Activated B cell treated with CpG ODN at 0.5 μM for 24 hours (primary cell): ENCODE data around the gene PAGR1. TPM values are rescaled to one million over a fixed set of nuclear protein-coding genes. Genes with fewer than 3 reads are reported as not detected.

ENCODE experiments used
- ATAC-seq: fragments of 200-7000 bp; cut with Tn5 transposase; one replicate; pipeline ENCODE4 v1.10.0; 2021; ENCODE audit warnings: low read depth, mild to moderate bottlenecking, moderate library complexity
- CTCF ChIA-PET: fragments of 350-600 bp; sonication (Branson Sonifier 250); formaldehyde crosslinking; loops from one replicate; lab custom pipeline; 2021; ENCODE audit warnings: antibody characterized with exemption; lab: Charles Lee
- POLR2A ChIA-PET: fragments of 350-600 bp; sonication (Branson Sonifier 250); formaldehyde crosslinking; loops from one replicate; lab custom pipeline; 2021; ENCODE audit warnings: antibody characterized with exemption; lab: Charles Lee
- DNase-seq: peaks from one replicate; pipeline ENCODE4 v3.0.0; 2022
- H3K27ac Mint-ChIP-seq: one replicate; pipeline ENCODE4 v1.8.0; 2020; ENCODE audit warnings: mixed read lengths
- H3K27me3 Mint-ChIP-seq: one replicate; pipeline ENCODE4 v1.8.0; 2021; ENCODE audit warnings: mixed read lengths
- H3K36me3 Mint-ChIP-seq: one replicate; pipeline ENCODE4 v1.8.0; 2021; ENCODE audit warnings: low read depth, mixed read lengths
- H3K4me1 Mint-ChIP-seq: one replicate; pipeline ENCODE4 v1.8.0; 2021; ENCODE audit warnings: mixed read lengths
- H3K4me3 Mint-ChIP-seq: one replicate; pipeline ENCODE4 v1.8.0; 2020; ENCODE audit warnings: mild to moderate bottlenecking, mixed read lengths
- H3K9me3 Mint-ChIP-seq: one replicate; pipeline ENCODE4 v1.8.0; 2020; ENCODE audit warnings: mixed read lengths
- intact Hi-C: fragments of 100-400 bp; cut with micrococcal nuclease; formaldehyde crosslinking; loops from one replicate; pipeline ENCODE4 v1.15.1; 2024
- total RNA-seq: library from RNA; stranded (reverse); gene quantifications from 2 replicates; pipeline ENCODE4 v1.2.3, GENCODE V29; 2022
- TF ChIP-seq, protein P1 (sequence below): fragments of 200-600 bp; IDR thresholded peaks from one replicate; pipeline ENCODE4 v1.8.0; 2022; ENCODE audit warnings: antibody characterized with exemption, mild to moderate bottlenecking

Gene PAGR1
- total RNA-seq, 1 donor from 2014 or later: 18.6 TPM

DNA sequence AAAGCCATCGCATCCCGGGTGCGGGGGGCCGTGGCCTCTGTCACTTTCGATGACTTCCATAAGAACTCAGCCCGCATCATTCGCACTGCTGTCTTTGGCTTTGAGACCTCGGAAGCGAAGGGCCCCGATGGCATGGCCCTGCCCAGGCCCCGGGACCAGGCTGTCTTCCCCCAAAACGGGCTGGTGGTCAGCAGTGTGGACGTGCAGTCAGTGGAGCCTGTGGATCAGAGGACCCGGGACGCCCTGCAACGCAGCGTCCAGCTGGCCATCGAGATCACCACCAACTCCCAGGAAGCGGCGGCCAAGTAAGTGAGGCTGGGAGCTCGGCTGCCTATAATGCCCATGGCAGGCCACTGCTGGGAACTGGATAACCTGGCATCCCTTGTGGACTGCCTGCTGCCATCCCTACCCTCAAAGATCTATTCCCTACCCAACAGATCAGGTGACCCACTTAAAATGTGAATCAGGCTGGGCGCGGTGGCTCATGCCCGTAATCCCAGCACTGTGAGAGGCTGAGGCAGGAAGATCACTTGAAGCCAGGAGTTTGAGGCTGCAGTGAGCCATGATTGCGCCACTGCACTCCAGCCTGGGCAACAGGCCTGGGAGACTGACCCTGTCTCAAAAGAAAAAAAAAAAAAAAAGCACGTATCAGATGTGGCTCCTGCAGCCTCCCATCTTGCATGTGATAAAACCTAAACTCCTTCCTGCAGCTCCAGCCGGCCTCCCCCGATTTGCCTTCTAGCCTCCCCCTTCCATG lies 28.8 kb downstream of the PAGR1 start:
- DNase-seq (no peak), ATAC-seq (no peak)
- Mint-ChIP-seq H3K36me3 (peaks cover 66% of the 10 kb centered on the region), H3K27ac (no peak overlapping the region), H3K4me3 (no peak overlapping the region), H3K27me3 (no peaks in the 10 kb centered on the region), H3K9me3 (no peaks in the 10 kb centered on the region), H3K4me1 (no peaks in the 10 kb centered on the region)
- intact Hi-C loops: no loop called here
- POLR2A ChIA-PET: no interaction called here
- TF ChIP-seq, protein P1, sequence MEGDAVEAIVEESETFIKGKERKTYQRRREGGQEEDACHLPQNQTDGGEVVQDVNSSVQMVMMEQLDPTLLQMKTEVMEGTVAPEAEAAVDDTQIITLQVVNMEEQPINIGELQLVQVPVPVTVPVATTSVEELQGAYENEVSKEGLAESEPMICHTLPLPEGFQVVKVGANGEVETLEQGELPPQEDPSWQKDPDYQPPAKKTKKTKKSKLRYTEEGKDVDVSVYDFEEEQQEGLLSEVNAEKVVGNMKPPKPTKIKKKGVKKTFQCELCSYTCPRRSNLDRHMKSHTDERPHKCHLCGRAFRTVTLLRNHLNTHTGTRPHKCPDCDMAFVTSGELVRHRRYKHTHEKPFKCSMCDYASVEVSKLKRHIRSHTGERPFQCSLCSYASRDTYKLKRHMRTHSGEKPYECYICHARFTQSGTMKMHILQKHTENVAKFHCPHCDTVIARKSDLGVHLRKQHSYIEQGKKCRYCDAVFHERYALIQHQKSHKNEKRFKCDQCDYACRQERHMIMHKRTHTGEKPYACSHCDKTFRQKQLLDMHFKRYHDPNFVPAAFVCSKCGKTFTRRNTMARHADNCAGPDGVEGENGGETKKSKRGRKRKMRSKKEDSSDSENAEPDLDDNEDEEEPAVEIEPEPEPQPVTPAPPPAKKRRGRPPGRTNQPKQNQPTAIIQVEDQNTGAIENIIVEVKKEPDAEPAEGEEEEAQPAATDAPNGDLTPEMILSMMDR: no peak
- CTCF ChIA-PET: interaction anchor here (1.0 to 1.1 kb wide), 2 partner anchors 24 to 37 kb away, joined by 3 read pairs; partner anchors contain the start of gene MVP

DNA sequence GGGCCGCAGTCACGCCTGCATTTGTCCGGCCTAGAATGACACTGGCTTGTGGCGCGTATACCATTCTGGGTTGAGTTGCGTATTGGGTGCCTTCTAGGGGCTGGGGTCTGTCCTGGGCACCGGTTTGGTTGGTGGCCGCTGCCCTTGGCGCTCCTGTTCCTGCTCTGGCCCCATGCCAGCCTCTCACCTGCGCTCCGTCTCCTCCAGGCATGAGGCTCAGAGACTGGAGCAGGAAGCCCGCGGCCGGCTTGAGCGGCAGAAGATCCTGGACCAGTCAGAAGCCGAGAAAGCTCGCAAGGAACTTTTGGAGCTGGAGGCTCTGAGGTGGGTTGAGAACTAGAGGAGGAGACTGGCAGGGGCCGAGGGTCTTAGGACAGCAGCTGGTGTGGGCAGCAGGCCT lies 29.7 kb downstream of the PAGR1 start:
- intact Hi-C loops: no loop called here
- DNase-seq: no peak
- no peak overlapping the region for H3K27ac Mint-ChIP-seq
- H3K36me3 Mint-ChIP-seq: peaks cover 57% of the 10 kb centered on the region
- no peaks in the 10 kb centered on the region for H3K9me3 Mint-ChIP-seq
- TF ChIP-seq, protein P1: no peak
- H3K27me3 Mint-ChIP-seq: no peaks in the 10 kb centered on the region
- H3K4me3 Mint-ChIP-seq: no peak overlapping the region
- H3K4me1 Mint-ChIP-seq: no peaks in the 10 kb centered on the region
- POLR2A ChIA-PET: no interaction called here
- no peak for ATAC-seq
- CTCF ChIA-PET: interaction anchor here (0.6 to 1.1 kb wide), 2 partner anchors 38 to 178 kb away, joined by 3 read pairs; partner anchors contain the start of gene C16orf92

DNA sequence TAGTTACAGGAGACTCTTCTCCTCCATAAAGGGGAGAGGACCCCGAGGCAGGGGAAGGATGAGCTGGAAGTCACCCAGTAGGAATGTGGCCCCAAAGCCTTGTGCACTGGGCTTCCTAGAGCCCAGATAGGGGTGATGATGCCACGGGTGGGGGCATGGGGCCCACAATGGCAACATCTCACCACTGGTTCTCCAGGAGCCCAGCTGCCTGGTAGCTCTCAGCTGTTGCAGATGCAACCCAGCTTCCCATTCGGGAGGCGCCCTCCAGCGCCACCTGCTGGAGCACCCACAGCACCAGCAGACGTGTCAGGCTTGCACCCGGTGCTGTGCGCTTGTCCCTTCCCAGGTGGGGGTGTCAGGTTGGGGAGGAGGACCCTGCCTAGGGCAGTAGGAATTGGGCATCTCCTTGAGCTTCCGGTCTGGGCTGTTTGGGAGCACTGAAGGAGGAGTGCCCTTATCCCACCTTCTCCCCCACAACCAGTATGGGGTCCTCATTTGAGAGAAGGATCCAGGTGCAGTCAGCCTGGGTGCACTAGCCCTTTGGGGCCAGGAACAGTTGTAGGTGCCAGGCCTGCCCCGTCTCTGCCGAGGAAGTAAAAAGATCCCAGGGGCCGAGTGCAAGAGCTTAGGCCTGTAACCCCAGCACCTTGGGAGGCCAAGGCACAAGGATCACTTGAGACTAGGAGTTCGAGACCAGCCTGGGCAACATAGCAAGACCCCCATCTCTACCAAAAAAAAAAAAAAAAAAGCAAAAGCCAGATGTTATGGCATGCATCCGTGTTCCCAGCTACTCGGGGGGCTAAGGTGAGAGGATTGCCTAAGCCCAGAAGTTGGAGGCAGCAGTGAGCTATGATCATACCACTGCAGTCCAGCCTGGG lies 32.7 kb downstream of the PAGR1 start:
- DNase-seq (peak; percentile 60), ATAC-seq (peak; percentile 82)
- H3K27ac Mint-ChIP-seq: no peak overlapping the region
- POLR2A ChIA-PET: interaction anchor here (0.6 to 3.0 kb wide), 8 partner anchors 28 to 148 kb away, joined by 3 to 14 read pairs (median 6); partner anchors contain the start of genes KIF22, MAZ, MVP and PAGR1
- H3K9me3 Mint-ChIP-seq: no peaks in the 10 kb centered on the region
- no peaks in the 10 kb centered on the region for H3K27me3 Mint-ChIP-seq
- CTCF ChIA-PET: interaction anchor here (0.6 to 3.3 kb wide), 25 partner anchors 8 to 250 kb away, joined by 3 to 43 read pairs (median 4); partner anchors contain the start of genes CDIPT, MVP and PAGR1
- intact Hi-C loops: loop anchor here (1.0 kb wide), 5 partner anchors 27 to 156 kb away; partner anchors contain the start of gene KIF22
- peaks cover 39% of the 10 kb centered on the region for H3K36me3 Mint-ChIP-seq
- TF ChIP-seq, protein P1: peak; percentile 52
- H3K4me1 Mint-ChIP-seq: no peaks in the 10 kb centered on the region
- H3K4me3 Mint-ChIP-seq: no peak overlapping the region

DNA sequence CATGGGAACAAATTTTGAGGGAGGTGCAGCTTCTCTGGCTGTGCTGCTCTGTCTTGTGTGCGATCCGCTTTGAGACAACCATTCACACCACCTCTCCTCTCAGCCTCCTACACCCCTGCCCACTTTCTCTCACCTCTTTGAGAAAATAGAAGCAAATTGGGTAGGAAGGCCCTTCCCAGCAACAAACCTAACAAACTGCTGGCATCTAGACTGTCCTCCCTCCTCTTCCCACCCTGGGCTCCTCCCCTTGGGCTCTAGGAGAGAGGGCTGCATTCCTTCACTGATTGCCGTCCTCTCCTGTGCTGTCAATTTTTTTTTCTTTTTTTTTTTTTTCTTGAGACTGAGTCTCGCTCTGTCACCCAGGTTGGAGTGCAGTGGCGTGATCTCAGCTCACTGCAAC lies 33.6 kb downstream of the PAGR1 start:
- H3K27ac Mint-ChIP-seq: no peak overlapping the region
- ATAC-seq (no peak), DNase-seq (no peak)
- peaks cover 32% of the 10 kb centered on the region for H3K36me3 Mint-ChIP-seq
- CTCF ChIA-PET: interaction anchor here (0.6 to 3.3 kb wide), 5 partner anchors 11 to 158 kb away, joined by 3 to 43 read pairs (median 5); partner anchors contain the start of gene MVP
- no peaks in the 10 kb centered on the region for H3K27me3 Mint-ChIP-seq
- TF ChIP-seq, protein P1: no peak
- H3K4me3 Mint-ChIP-seq: no peak overlapping the region
- H3K4me1 Mint-ChIP-seq: no peaks in the 10 kb centered on the region
- POLR2A ChIA-PET: interaction anchor here (0.6 to 3.0 kb wide), 3 partner anchors 29 to 92 kb away, joined by 4 to 12 read pairs (median 6); partner anchors contain the start of genes KIF22 and MVP
- intact Hi-C loops: no loop called here
- no peaks in the 10 kb centered on the region for H3K9me3 Mint-ChIP-seq
